Spleen (tissue), 11 donors: ENCODE measurements around the gene NAP1L5. TPM values are rescaled to one million over a fixed set of nuclear protein-coding genes. Genes with fewer than 3 reads are reported as not detected.
A peak's percentile ranks its signal among the peaks of the same experiment; 100 is the strongest.

ENCODE experiments used
- DNase-seq: peaks from one replicate; pipeline ENCODE4 v3.0.0-alpha.2; 2020
- H3K27ac ChIP-seq, 8 donors: fragments of 200-600 bp; sonication (generic) in 7 of 8; 1 replicate in 4 of 8; 2 replicates in 4 of 8; pipeline versions ENCODE4 v1.5.0 to v1.8.0; 2016 to 2021; ENCODE audit warnings: inconsistent platforms in 4 of 8, mild to moderate bottlenecking in 4 of 8, moderate library complexity in 1 of 8
- H3K27me3 ChIP-seq, 7 donors: fragments of 200-600 bp; sonication (generic) in 6 of 7; replicated peaks in 1 of 7; 1 replicate in 4 of 7; 2 replicates in 3 of 7; pipeline versions ENCODE4 v1.5.0 to v1.8.0; 2016 to 2021; ENCODE audit warnings: inconsistent platforms in 3 of 7, mild to moderate bottlenecking in 1 of 7
- H3K36me3 ChIP-seq, 6 donors: fragments of 200-600 bp; sonication (generic) in 5 of 6; 1 replicate in 4 of 6; 2 replicates in 2 of 6; pipeline versions ENCODE4 v1.5.0 to v1.8.0; 2016 to 2021; ENCODE audit warnings: inconsistent platforms in 2 of 6
- H3K4me1 ChIP-seq, 6 donors: fragments of 200-600 bp; sonication (generic) in 5 of 6; 1 replicate in 3 of 6; 2 replicates in 3 of 6; pipeline versions ENCODE4 v1.5.0 to v1.8.0; 2016 to 2021; ENCODE audit warnings: inconsistent platforms in 3 of 6
- H3K4me3 ChIP-seq, 8 donors: fragments of 200-600 bp; sonication (generic) in 7 of 8; 1 replicate in 4 of 8; 2 replicates in 4 of 8; pipeline versions ENCODE4 v1.5.0 to v1.8.0; 2016 to 2021; ENCODE audit warnings: inconsistent platforms in 4 of 8, mild to moderate bottlenecking in 4 of 8, moderate library complexity in 2 of 8
- H3K9me3 ChIP-seq, 8 donors: fragments of 200-600 bp; sonication (generic) in 7 of 8; 1 replicate in 4 of 8; 2 replicates in 4 of 8; pipeline versions ENCODE4 v1.5.0 to v1.8.0; 2016 to 2021; ENCODE audit warnings: inconsistent platforms in 4 of 8
- POLR2A ChIP-seq, 3 donors: fragments of 450-650 bp; IDR thresholded peaks; one replicate each; pipeline ENCODE4 v1.5.1; 2017; ENCODE audit warnings: antibody characterized with exemption in 3 of 3, mild to moderate bottlenecking in 1 of 3
- POLR2AphosphoS5 ChIP-seq, 3 donors: sonication (generic); formaldehyde crosslinking; IDR thresholded peaks; one replicate each; pipeline ENCODE4 v1.5.1; 2017; ENCODE audit warnings: antibody characterized with exemption in 3 of 3
- WGBS, 5 donors: extraction: QIAGEN DNeasy Blood & Tissue Kit in 3 of 5; methylation state at CpG; one replicate each; pipeline versions ENCODE4 v1.1.5 to v1.1.7; 2013 to 2018; 5-methylcytosine and 5-hydroxymethylcytosine counted together
- intact Hi-C: fragments of 100-400 bp; cut with DNase I; formaldehyde crosslinking; loops from one replicate; pipeline ENCODE4 v1.15.0; 2023; ENCODE audit warnings: low total_unique reads
- polyA plus RNA-seq, 3 donors: library from polyadenylated mRNA; stranded (reverse); fragments of 200-250 nt; gene quantifications; one replicate each; pipeline ENCODE4 v1.2.1, GENCODE V29; 2013
- total RNA-seq, 7 donors: library from RNA; depleted of rRNA in 3 of 7; stranded (reverse); fragments of >200 nt in 3 of 7; fragmentation: NEBNext Ultra II Directional in 4 of 7; extraction: Animal tissue kit (Norgen Biotek cat#: 25700) in 4 of 7; gene quantifications; one replicate each; pipeline versions ENCODE4 v1.1.0 to v1.2.1, GENCODE V29; 2016 to 2021
- TF ChIP-seq, protein P1 (sequence below), 11 experiments: fragments of 200-600 bp in 7 of 11; fragments of 450-650 bp in 4 of 11; sonication (generic) in 4 of 11; IDR thresholded peaks in 8 of 11; conservative IDR thresholded peaks in 3 of 11; 1 replicate in 7 of 11; 2 replicates in 4 of 11; pipeline versions ENCODE4 v1.4.0 to v1.8.0; 2016 to 2021; ENCODE audit warnings: antibody characterized with exemption in 11 of 11, inconsistent platforms in 4 of 11, mild to moderate bottlenecking in 1 of 11
- donor health status: healthy with polysubstance abuse.
- donor health status: DM: no; HTN: no; CAD: no; lungs with moderate emphysema.
- donor health status: DM: no; HTN: no; CAD: no.
- donor health status: Bipolar disorder and iron deficiency.
- donor health status: healthy.
- donor health status: DM: no; HTN: no; CAD: no.
- donor health status: DM: yes; HTN: yes; CAD: no.

The NAP1L5 gene
- total and polyA plus RNA-seq, 10 donors, result 3.5 to 6.7 (median 4.9) TPM

DNA sequence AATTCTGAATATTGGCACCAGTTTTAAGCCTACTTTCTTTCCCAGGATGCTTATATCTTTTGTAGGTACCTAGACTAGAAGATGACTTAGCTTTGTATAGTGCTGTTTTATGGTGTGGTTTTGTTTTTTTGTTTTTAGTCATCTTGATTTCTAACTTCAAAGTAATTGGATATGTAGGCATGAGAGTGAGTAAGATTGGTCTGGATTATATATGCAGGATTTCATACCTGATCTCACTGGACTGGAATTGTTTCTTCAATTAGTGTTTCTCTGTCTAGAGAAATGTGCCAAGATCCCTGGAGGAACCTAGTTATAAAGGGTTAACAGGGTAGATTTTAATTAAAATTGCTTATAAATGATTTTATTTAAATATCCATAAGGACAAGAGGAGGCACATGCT is 23.1 kb downstream of the NAP1L5 start:
- H3K27ac ChIP-seq, result no peak overlapping the region
- H3K27me3 ChIP-seq, result no peaks in the 10 kb centered on the region
- intact Hi-C loops, result no loop called here
- TF ChIP-seq, protein P1, sequence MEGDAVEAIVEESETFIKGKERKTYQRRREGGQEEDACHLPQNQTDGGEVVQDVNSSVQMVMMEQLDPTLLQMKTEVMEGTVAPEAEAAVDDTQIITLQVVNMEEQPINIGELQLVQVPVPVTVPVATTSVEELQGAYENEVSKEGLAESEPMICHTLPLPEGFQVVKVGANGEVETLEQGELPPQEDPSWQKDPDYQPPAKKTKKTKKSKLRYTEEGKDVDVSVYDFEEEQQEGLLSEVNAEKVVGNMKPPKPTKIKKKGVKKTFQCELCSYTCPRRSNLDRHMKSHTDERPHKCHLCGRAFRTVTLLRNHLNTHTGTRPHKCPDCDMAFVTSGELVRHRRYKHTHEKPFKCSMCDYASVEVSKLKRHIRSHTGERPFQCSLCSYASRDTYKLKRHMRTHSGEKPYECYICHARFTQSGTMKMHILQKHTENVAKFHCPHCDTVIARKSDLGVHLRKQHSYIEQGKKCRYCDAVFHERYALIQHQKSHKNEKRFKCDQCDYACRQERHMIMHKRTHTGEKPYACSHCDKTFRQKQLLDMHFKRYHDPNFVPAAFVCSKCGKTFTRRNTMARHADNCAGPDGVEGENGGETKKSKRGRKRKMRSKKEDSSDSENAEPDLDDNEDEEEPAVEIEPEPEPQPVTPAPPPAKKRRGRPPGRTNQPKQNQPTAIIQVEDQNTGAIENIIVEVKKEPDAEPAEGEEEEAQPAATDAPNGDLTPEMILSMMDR (IDR thresholded peaks at IDR 0.05 in 8 of 11, conservative IDR thresholded peaks at IDR 0.05 in 3 of 11), result no peak
- TF ChIP-seq POLR2A (IDR thresholded peaks at IDR 0.05) (no peak), POLR2AphosphoS5 (IDR thresholded peaks at IDR 0.05) (no peak)
- H3K9me3 ChIP-seq, result no peaks in the 10 kb centered on the region
- no peaks in the 10 kb centered on the region for H3K4me1 ChIP-seq
- peaks cover 0 to 97% (median 49%) of the 10 kb centered on the region in 6 donors for H3K36me3 ChIP-seq
- no peak for DNase-seq
- H3K4me3 ChIP-seq, result no peak overlapping the region

DNA sequence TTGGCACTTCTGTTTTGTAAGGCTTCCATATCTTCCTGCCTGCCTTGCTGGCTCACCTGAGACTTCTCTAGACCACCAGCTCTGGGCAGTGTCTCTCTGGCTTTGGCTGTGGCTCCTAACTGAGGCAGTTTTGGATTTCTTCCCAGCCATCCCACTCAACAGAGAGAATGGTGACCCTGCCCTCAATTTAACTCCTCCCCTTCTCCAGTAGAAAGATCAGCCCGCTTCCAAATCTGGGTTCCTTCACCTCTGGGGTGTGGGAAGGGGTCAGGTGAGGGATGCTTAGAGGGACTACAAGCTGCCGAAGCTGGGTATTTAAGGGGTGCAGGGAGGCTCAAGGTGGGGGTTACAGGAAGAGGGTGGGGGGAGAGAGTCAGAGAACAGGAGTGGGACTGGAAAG is 23.7 kb downstream of the NAP1L5 start:
- WGBS, 5 donors, result 86 to 98% (median 96%) methylated on average over 2 of the region's 2 CpGs
- no peaks in the 10 kb centered on the region for H3K27me3 ChIP-seq
- no peak for DNase-seq
- TF ChIP-seq POLR2A (IDR thresholded peaks at IDR 0.05), result no peak
- TF ChIP-seq, protein P1 (IDR thresholded peaks at IDR 0.05 in 8 of 11, conservative IDR thresholded peaks at IDR 0.05 in 3 of 11), result no peak
- TF ChIP-seq POLR2AphosphoS5 (IDR thresholded peaks at IDR 0.05), result no peak
- H3K4me3 ChIP-seq, result no peak overlapping the region
- no peak overlapping the region for H3K27ac ChIP-seq
- peaks cover 0 to 97% (median 49%) of the 10 kb centered on the region in 6 donors for H3K36me3 ChIP-seq
- intact Hi-C loops, result no loop called here
- H3K9me3 ChIP-seq, result no peaks in the 10 kb centered on the region
- H3K4me1 ChIP-seq, result no peaks in the 10 kb centered on the region

DNA sequence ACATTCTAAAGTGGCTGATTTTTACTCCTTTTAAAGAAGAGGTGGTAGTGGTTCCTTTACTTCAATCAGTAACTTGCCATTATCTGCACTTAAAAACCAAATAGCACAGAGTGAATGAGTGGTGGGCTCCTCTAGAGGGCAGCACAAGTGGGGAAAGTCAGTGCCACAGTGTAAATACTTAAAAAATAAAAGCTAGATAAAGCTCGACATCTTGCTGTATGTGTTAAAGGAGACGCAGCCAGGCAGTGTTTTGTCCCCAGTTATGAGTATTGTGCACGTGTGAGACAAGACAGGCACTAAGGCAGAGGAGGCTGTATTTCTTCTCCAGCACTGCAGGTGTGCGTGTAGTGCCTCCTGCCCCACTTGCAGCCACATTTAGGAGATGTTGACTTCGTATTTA is 24.6 kb downstream of the NAP1L5 start:
- Histone ChIP-seq H3K36me3 (peaks cover 0 to 97% (median 45%) of the 10 kb centered on the region in 6 donors), H3K27ac (no peak overlapping the region), H3K27me3 (no peaks in the 10 kb centered on the region), H3K9me3 (no peaks in the 10 kb centered on the region), H3K4me3 (no peak overlapping the region), H3K4me1 (no peaks in the 10 kb centered on the region)
- no peak for TF ChIP-seq POLR2A (IDR thresholded peaks at IDR 0.05)
- TF ChIP-seq, protein P1 (IDR thresholded peaks at IDR 0.05 in 8 of 11, conservative IDR thresholded peaks at IDR 0.05 in 3 of 11), result peak in 7 of 11 experiments; percentile 20 to 49 (median 40)
- no peak for DNase-seq
- intact Hi-C loops, result no loop called here
- WGBS, 5 donors, result 66 to 77% (median 71%) methylated on average over 5 of the region's 5 CpGs

DNA sequence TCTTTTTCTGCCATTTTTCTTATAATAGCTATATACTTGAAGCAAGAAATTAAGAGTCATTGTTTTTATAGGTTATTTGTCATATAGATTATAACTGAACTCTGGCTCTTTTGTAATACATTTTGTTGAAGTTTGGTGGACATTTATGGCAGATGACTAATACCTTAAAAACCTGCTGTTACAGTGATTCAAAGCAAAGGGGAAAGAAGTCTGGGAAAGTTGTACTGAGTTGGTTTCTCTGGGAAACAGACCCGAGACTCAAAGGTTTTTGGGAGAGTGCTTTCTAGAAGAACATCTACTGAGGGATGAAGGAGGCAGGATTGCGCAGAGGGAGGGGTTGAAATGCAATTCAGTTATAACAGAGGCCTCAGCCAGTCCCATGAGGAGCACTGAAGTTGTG is 35.9 kb downstream of the NAP1L5 start:
- no peaks in the 10 kb centered on the region for H3K27me3 ChIP-seq
- H3K4me3 ChIP-seq, result no peak overlapping the region
- TF ChIP-seq POLR2A (IDR thresholded peaks at IDR 0.05) (no peak), POLR2AphosphoS5 (IDR thresholded peaks at IDR 0.05) (no peak)
- TF ChIP-seq, protein P1 (IDR thresholded peaks at IDR 0.05 in 8 of 11, conservative IDR thresholded peaks at IDR 0.05 in 3 of 11), result no peak
- H3K4me1 ChIP-seq, result no peaks in the 10 kb centered on the region
- no peak for DNase-seq
- no peaks in the 10 kb centered on the region for H3K9me3 ChIP-seq
- intact Hi-C loops, result loop anchor here (10.0 kb wide), 1 partner anchor 353 kb away; no protein-coding TSS in a partner anchor
- WGBS, 5 donors, result 88 to 96% (median 93%) methylated on average over 2 of the region's 2 CpGs
- peaks cover 0 to 96% (median 19%) of the 10 kb centered on the region in 6 donors for H3K36me3 ChIP-seq
- no peak overlapping the region for H3K27ac ChIP-seq
